Islet precursor cell (in vitro differentiated cells): Measurements from ENCODE around the gene GTF2F2.
A peak's percentile ranks its signal among the peaks of the same experiment; 100 is the strongest.
"Not testable (repeated sequence)": the region's sequence is repeated elsewhere in the genome, so short reads cannot be mapped to it uniquely, and the experiment has no call there.

Source experiments
- DNase-seq: peaks from one replicate; pipeline ENCODE4 v3.0.0-alpha.2; 2018

GTF2F2 gene

DNA sequence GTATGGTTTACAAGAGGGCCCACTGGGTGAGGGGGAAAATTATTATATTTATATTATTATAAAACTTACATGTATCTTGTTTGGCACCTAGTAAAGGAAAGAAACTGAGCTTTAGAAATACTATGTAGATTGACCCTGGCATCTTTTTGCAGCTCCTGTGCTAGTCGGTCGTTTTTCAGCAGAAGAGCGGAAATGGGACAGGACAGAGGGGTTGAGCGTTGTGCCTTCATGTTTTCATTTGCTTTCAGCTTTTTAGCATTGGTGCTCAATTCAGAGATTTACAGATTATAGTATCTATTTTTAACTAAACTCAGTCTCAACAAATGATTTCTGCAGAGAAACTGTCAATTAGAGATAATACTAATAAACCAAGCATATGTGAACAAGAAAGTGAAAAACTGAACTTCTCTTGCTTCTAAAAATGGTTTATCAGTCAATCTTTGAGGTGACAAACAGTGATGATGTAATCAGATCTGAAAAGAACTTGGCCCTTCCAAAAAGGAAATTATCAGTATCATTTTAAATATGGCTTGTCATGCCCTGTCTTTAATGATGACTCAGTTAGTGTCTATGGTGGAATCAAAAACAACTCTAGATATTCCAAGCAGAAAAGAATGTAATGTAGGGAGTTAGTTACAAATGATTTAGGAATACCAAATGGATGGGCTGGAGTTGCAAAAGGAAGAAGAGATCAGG lies 137.5 kb downstream of the GTF2F2 start:
- no peak for DNase-seq

DNA sequence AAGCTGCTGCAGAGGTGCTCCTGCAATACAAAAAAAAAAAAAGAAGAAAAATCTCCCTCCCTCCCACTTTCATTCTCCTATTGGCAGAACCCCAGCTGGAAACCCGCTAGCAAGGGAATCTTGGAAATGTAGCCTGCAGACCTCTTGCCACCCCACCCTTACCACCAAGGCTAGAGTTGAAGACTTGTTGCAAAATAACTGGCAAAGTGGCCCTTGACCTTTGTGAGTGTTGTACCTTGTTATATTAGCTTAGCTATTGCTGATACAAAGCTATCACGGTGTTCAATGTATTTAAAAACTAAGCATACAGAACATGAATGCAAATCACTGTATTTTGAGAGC lies 138.0 kb downstream of the GTF2F2 start:
- no peak for DNase-seq

- no peak for DNase-seq
Measured at GRCh38 chr13:45267215-45267614, 146.9 kb downstream of the GTF2F2 start.

DNA sequence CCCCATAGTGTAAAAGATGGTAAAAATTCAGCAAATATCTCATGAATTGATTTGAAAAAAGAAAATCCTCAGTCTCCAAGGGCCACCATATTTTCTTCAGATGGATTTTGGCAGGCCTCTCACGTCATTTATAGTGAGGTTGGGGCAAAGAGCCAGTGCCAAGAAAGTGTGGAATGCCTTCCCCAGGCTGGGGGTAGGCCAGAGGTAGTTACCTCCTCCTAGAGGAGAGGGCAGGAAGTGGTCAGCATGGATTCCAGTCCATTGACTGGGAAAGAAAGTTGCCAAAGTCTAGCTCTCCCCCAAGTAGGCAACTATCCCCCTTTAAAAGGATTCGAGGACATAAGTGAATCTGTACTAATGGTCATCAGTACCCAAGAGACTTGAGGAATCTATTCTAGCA lies 148.9 kb downstream of the GTF2F2 start:
- no peak for DNase-seq

GRCh38 chr13:45276913-45277312 lies 156.6 kb downstream of the GTF2F2 start:
- DNase-seq: no peak

DNA sequence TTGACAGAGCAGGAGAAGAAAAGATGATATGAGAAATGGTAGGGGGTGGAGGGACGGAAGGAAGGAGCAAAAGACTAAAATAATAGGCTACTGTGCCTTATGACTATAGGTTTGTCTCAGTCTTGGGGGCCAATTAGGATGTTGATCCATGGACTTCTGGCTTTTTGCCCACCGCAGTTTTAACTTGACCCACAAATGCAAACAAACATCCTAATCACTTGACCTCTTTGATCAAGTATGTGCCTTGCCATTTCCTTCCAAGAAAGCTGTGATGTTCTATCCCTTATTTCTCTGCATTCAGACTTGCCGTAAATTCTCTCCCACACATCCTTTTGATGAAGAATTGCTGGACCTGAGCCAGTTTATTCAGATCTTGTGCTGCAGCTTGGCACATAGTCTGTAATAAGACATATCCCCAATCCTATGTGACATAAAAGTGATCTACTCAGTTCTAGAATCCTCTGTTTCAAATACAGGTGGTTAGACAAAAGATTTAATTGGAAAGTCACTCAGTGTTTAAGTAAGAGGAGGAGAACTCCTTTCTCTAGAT lies 157.9 kb downstream of the GTF2F2 start:
- DNase-seq: no peak

- DNase-seq: no peak
Measured at GRCh38 chr13:45280011-45280410, 159.7 kb downstream of the GTF2F2 start.

DNA sequence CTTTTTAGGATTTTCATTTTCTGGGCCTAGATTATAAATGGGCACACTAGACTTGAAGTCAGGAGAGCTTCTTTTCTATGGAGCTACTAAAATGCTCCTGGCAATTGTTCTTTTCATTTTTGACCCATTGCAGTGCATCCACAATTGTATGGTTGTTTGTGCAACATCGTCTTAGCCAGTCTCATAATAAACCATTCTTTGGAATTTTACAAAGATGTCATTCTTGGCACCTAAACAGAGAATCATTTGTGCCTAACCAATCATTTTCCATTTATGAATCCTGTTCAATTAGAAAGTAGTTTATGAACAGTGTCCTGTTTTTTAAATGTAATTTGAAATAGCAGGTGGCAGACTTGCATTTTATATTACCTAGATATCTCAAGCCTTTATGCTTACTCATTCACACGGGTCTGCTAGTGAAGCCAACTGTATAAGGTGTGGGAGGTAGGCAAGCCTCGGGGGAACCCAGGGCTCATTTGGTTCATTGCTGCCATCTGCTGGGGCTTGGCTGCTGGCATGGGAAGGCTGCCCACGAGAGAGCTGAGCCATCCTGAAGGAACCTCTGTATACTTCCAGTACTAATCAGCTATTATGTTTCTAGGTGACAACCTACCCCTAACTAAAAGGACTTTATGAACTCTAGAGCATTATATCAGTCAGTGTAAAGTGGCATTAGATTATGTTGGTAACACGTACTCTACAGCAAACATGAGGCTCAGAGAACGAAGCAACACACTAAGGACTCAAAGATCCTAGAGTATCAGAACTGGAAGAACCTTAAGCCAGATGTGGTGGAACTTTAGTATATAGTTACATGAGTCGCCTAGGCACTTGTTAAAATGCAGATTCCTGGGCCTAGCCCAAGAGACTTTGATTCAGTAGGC lies 160.7 kb downstream of the GTF2F2 start:
- peak; percentile 70 for DNase-seq

- DNase-seq: no peak
Measured at GRCh38 chr13:45282994-45283393, 162.7 kb downstream of the GTF2F2 start.

GRCh38 chr13:45289936-45290563 lies 169.7 kb downstream of the GTF2F2 start:
- DNase-seq: no peak

- DNase-seq: peak; percentile 54
Measured at GRCh38 chr13:45292176-45292575, 171.9 kb downstream of the GTF2F2 start.

- no peak for DNase-seq
Measured at GRCh38 chr13:45295536-45295935, 175.2 kb downstream of the GTF2F2 start.

DNA sequence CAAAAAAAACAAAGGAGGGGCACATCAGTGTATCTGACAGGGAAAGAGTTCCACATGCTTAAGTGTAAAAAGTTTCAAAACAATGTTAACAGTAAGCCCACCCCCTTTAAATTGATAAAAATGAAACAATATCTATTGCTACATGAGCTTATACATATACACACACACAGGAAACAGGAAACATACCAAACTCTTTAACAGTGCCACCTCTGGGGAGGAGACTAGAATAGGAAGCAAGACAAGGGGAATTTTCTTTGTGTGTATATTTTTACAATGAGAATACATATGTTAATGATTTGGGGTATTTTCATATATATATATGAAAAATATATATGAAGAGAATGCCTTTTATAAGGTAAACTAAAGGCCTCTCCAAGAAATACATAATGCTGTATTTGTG lies 175.9 kb downstream of the GTF2F2 start:
- DNase-seq: no peak

GRCh38 chr13:45297456-45298205 lies 177.3 kb downstream of the GTF2F2 start:
- no peak for DNase-seq

DNA sequence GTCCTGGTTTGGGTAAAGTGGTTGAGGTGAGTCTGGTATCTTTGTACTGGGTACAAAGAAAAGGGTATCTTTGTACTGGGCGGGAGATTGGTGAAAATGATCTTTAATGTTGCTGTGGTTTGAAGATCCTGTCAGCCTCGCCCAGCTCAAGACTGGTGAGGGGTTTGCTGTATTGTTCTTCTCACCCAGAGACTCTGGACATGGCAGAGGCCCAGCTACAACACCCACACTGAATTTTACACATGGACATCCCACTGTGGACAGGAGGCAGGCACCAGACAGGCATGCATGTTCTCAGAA lies 177.8 kb downstream of the GTF2F2 start:
- DNase-seq: no peak

- not testable (repeated sequence) for DNase-seq
Measured at GRCh38 chr13:45298550-45298949, 178.2 kb downstream of the GTF2F2 start.

DNA sequence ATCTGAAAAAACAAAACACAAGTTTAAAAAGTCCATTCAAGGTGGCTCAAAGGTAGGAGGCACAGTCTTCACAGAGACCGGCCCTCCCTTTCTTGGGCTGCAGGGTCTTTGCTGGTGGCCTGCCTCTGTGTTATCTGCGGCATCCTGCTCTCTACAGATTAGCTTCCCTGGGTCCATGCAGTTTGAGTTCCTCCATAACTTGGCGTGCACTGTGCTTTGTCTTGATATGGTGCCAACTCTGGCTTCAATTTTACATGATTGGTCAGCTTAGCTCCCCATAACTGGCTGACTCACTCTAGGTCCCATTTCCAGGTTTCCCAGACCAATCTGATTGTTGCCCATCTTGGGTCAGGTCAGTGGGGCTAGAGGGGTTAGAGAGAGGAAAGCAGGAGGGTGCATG lies 178.9 kb downstream of the GTF2F2 start:
- DNase-seq: no peak

DNA sequence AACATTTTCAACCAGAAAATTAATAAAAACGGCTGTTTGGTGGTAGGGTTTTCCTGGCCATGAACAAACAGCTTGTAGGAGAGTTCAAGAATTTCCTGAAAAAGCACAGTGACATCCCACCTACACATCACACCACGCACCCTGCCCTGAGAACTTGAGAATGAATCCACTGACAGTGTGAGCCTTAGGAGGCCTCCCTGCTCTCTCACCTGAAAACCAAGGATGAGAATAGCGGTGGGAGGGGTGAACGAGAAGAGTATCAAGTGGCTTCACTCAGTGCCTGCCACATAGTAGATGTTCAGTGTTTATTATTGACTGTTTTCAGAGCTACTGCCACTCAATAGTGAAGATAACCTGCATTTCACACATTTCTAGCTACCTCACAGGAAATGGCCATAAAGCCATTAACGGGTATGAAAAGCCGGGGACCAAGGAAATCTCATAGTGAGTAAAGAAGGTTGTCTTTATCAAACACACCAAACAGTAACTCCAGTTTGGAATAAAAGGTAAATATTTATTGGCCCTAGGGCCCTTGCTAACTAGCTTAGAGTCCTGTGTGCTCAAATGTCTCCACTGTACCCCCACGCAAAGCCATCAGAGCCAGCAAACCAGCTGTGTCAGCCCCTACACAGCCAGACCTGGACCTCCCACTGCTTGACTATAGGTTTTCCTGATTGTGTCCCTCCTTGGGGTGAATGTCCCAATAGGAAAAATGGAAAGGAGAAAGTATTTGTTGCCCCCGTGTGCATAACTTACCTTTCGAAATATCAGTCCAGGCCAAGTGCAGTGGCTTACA lies 180.1 kb downstream of the GTF2F2 start:
- no peak for DNase-seq

- no peak for DNase-seq
Measured at GRCh38 chr13:45301263-45301662, 181.0 kb downstream of the GTF2F2 start.

DNA sequence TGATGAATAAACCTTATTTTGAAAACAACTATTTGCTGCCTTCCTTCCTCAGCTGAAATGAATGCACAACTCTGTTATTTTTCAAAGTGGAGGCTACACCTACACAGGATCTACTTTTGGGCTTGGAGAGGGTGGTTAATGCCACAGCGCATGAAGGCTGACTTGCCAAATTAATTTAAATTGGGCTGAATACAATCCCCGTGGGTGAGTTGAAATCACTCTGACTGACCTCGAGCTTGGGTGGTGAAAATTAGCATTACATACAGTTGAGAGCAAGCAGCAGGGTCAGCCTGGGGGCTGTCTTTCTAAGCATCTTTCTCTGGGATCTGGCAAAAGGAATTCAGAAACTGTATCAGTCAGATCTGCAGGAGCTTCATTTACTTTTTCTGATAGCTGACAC lies 182.2 kb downstream of the GTF2F2 start:
- no peak for DNase-seq

- no peak for DNase-seq
Measured at GRCh38 chr13:45303026-45303425, 182.7 kb downstream of the GTF2F2 start.

GRCh38 chr13:45303866-45304265 lies 183.6 kb downstream of the GTF2F2 start:
- DNase-seq: no peak
